ENCODE measurements around the gene GALNT18.

GALNT18 gene

GRCh38 chr11:11458485-11458884, 163.3 kb downstream of the GALNT18 start:
- no peaks in the 10 kb centered on the region for H3K36me3 ChIP-seq (ENCODE audit: control insufficient read depth in 2 of 2, insufficient read depth in 1 of 2, low read length in 2 of 2)
- H3K4me3 ChIP-seq (ENCODE audit: low read depth, low read length), result no peak overlapping the region
- H3K27ac ChIP-seq (ENCODE audit: extremely low read depth, low read depth, low read length), result no peak overlapping the region
- no peak for TF ChIP-seq EGR2 (tag by site-specific recombination; IDR thresholded peaks at IDR 0.05; ENCODE audit: low read depth)
- TF ChIP-seq ZNF791 (tag by site-specific recombination; IDR thresholded peaks at IDR 0.05), result no peak
- TF ChIP-seq, protein P1, sequence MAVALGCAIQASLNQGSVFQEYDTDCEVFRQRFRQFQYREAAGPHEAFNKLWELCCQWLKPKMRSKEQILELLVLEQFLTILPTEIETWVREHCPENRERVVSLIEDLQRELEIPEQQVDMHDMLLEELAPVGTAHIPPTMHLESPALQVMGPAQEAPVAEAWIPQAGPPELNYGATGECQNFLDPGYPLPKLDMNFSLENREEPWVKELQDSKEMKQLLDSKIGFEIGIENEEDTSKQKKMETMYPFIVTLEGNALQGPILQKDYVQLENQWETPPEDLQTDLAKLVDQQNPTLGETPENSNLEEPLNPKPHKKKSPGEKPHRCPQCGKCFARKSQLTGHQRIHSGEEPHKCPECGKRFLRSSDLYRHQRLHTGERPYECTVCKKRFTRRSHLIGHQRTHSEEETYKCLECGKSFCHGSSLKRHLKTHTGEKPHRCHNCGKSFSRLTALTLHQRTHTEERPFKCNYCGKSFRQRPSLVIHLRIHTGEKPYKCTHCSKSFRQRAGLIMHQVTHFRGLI (tag by site-specific recombination; IDR thresholded peaks at IDR 0.05), result peak; percentile 60; the same call in 1 of the 2 replicates
- H3K9me3 ChIP-seq (ENCODE audit: control insufficient read depth, insufficient read depth, low read depth, low read length), result no peaks in the 10 kb centered on the region
- ChIA-PET POLR2A (no interaction called here), CTCF (interaction anchor here (0.6 kb wide), 1 partner anchor 518 kb away, joined by 3 read pairs; no protein-coding TSS in a partner anchor)
- 0 out of 2 replicates have a peak, but pooled peaks cover 4% of the 10 kb centered on the region for H3K4me1 ChIP-seq (ENCODE audit: control insufficient read depth, insufficient read depth, low read length)

DNA sequence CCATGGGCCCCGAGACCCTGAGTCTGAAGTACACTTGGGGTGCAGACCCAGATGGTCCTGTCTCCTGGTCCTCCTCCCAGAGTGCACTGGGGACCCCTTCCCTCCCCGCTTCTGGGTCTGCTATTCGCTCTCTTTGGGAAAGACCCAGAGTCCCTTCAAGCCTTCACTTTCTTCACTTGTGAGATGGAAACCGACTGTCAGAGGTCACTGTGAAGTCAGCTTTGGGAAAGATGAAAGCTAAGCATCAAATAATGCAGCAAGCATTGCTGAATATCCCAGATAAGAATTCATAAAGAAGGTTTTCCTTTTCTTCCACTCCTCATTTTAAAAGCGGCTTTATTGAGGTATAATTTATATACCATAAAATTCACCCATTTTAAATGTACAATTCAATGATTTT, 163.8 kb downstream of the GALNT18 start:
- TF ChIP-seq ZNF623 (tag by site-specific recombination; IDR thresholded peaks at IDR 0.05) (no peak), GLI2 (tag by site-specific recombination; IDR thresholded peaks at IDR 0.05; ENCODE audit: borderline replicate concordance, low read depth) (no peak), ZNF354C (tag by site-specific recombination; IDR thresholded peaks at IDR 0.05; ENCODE audit: borderline replicate concordance, low read depth) (no peak), ZNF366 (tag by site-specific recombination; conservative IDR thresholded peaks at IDR 0.05) (no peak), EGR2 (tag by site-specific recombination; IDR thresholded peaks at IDR 0.05; ENCODE audit: low read depth) (no peak), SALL2 (tag by site-specific recombination; IDR thresholded peaks at IDR 0.05; ENCODE audit: borderline replicate concordance) (no peak), ZSCAN30 (tag by site-specific recombination; IDR thresholded peaks at IDR 0.05) (no peak)
- TF ChIP-seq, protein P2, sequence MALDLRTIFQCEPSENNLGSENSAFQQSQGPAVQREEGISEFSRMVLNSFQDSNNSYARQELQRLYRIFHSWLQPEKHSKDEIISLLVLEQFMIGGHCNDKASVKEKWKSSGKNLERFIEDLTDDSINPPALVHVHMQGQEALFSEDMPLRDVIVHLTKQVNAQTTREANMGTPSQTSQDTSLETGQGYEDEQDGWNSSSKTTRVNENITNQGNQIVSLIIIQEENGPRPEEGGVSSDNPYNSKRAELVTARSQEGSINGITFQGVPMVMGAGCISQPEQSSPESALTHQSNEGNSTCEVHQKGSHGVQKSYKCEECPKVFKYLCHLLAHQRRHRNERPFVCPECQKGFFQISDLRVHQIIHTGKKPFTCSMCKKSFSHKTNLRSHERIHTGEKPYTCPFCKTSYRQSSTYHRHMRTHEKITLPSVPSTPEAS (tag by site-specific recombination; IDR thresholded peaks at IDR 0.05), result no peak
- no peaks in the 10 kb centered on the region for H3K9me3 ChIP-seq (ENCODE audit: control insufficient read depth, insufficient read depth, low read depth, low read length)
- H3K4me1 ChIP-seq (ENCODE audit: control insufficient read depth, insufficient read depth, low read length), result 0 out of 2 replicates have a peak, but pooled peaks cover 4% of the 10 kb centered on the region
- no peak overlapping the region for H3K4me3 ChIP-seq (ENCODE audit: low read depth, low read length)
- POLR2A ChIA-PET, result no interaction called here
- no peaks in the 10 kb centered on the region for H3K36me3 ChIP-seq (ENCODE audit: control insufficient read depth in 2 of 2, insufficient read depth in 1 of 2, low read length in 2 of 2)
- no peak overlapping the region for H3K27ac ChIP-seq (ENCODE audit: extremely low read depth, low read depth, low read length)
- CTCF ChIA-PET, result no interaction called here

GRCh38 chr11:11456866-11457265, 164.9 kb downstream of the GALNT18 start:
- Histone ChIP-seq H3K9me3 (ENCODE audit: control insufficient read depth, insufficient read depth, low read depth, low read length) (no peaks in the 10 kb centered on the region), H3K4me1 (ENCODE audit: control insufficient read depth, insufficient read depth, low read length) (no peaks in the 10 kb centered on the region), H3K4me3 (ENCODE audit: low read depth, low read length) (no peak overlapping the region), H3K27ac (ENCODE audit: extremely low read depth, low read depth, low read length) (no peak overlapping the region), H3K36me3 (ENCODE audit: control insufficient read depth in 2 of 2, insufficient read depth in 1 of 2, low read length in 2 of 2) (no peaks in the 10 kb centered on the region)
- POLR2A ChIA-PET, result no interaction called here
- CTCF ChIA-PET, result no interaction called here
- TF ChIP-seq ZNF391 (tag by site-specific recombination; IDR thresholded peaks at IDR 0.05; ENCODE audit: borderline replicate concordance, low read depth), result no peak
- TF ChIP-seq KLF9 (tag by site-specific recombination; IDR thresholded peaks at IDR 0.05; ENCODE audit: low read depth), result no peak
- TF ChIP-seq BCL6B (tag by site-specific recombination; IDR thresholded peaks at IDR 0.05), result no peak
- no peak for TF ChIP-seq ZNF544 (tag by site-specific recombination; IDR thresholded peaks at IDR 0.05)
- no peak for TF ChIP-seq ZFP3 (tag by site-specific recombination; IDR thresholded peaks at IDR 0.05; ENCODE audit: low read depth)
- TF ChIP-seq, protein P3, sequence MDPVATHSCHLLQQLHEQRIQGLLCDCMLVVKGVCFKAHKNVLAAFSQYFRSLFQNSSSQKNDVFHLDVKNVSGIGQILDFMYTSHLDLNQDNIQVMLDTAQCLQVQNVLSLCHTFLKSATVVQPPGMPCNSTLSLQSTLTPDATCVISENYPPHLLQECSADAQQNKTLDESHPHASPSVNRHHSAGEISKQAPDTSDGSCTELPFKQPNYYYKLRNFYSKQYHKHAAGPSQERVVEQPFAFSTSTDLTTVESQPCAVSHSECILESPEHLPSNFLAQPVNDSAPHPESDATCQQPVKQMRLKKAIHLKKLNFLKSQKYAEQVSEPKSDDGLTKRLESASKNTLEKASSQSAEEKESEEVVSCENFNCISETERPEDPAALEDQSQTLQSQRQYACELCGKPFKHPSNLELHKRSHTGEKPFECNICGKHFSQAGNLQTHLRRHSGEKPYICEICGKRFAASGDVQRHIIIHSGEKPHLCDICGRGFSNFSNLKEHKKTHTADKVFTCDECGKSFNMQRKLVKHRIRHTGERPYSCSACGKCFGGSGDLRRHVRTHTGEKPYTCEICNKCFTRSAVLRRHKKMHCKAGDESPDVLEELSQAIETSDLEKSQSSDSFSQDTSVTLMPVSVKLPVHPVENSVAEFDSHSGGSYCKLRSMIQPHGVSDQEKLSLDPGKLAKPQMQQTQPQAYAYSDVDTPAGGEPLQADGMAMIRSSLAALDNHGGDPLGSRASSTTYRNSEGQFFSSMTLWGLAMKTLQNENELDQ (tag by site-specific recombination; IDR thresholded peaks at IDR 0.05; ENCODE audit: low read depth), result no peak
- no peak for TF ChIP-seq ZNF521 (tag by site-specific recombination; IDR thresholded peaks at IDR 0.05)
- no peak for TF ChIP-seq GLI2 (tag by site-specific recombination; IDR thresholded peaks at IDR 0.05; ENCODE audit: borderline replicate concordance, low read depth)
- TF ChIP-seq, protein P4, sequence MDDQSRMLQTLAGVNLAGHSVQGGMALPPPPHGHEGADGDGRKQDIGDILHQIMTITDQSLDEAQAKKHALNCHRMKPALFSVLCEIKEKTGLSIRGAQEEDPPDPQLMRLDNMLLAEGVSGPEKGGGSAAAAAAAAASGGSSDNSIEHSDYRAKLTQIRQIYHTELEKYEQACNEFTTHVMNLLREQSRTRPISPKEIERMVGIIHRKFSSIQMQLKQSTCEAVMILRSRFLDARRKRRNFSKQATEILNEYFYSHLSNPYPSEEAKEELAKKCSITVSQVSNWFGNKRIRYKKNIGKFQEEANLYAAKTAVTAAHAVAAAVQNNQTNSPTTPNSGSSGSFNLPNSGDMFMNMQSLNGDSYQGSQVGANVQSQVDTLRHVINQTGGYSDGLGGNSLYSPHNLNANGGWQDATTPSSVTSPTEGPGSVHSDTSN (CRISPR knock-in tag; IDR thresholded peaks at IDR 0.05), result no peak
- no peak for TF ChIP-seq ZNF155 (tag by site-specific recombination; IDR thresholded peaks at IDR 0.05)
